WTC11 (cell line): ENCODE measurements around the gene ZBTB43. TPM values are rescaled to one million over a fixed set of nuclear protein-coding genes. Genes with fewer than 3 reads are reported as not detected.
"Not testable (repeated sequence)": the region's sequence is repeated elsewhere in the genome, so short reads cannot be mapped to it uniquely, and the experiment has no call there.

Experiments
- ATAC-seq: fragments of 200-7000 bp; cut with Tn5 transposase; 2 replicates; pipeline ENCODE4 v1.10.0; 2021; ENCODE audit warnings: mild to moderate bottlenecking, moderate library complexity
- CTCF ChIA-PET: fragments of 300-600 bp; sonication (Branson Sonifier 250); formaldehyde crosslinking; loops from one replicate; lab custom pipeline; 2021; ENCODE audit warnings: antibody characterized with exemption; lab: Charles Lee
- POLR2A ChIA-PET: fragments of 350-600 bp; sonication (Branson Sonifier 250); formaldehyde crosslinking; loops from one replicate; lab custom pipeline; 2021; ENCODE audit warnings: antibody characterized with exemption; lab: Charles Lee
- DNase-seq: peaks from one replicate; pipeline ENCODE4 v3.0.0; 2021; ENCODE audit warnings: low spot score
- H3K27ac Mint-ChIP-seq: 2 replicates; pipeline ENCODE4 v1.8.0; 2021; ENCODE audit warnings: mixed read lengths
- H3K27me3 Mint-ChIP-seq: 2 replicates; pipeline ENCODE4 v1.8.0; 2021; ENCODE audit warnings: low read depth, mild to moderate bottlenecking, moderate library complexity, mixed read lengths
- H3K36me3 Mint-ChIP-seq: 2 replicates; pipeline ENCODE4 v1.8.0; 2021; ENCODE audit warnings: mixed read lengths
- H3K4me1 Mint-ChIP-seq: 2 replicates; pipeline ENCODE4 v1.8.0; 2022; ENCODE audit warnings: mixed read lengths
- H3K4me3 Mint-ChIP-seq: 2 replicates; pipeline ENCODE4 v1.8.0; 2021; ENCODE audit warnings: mild to moderate bottlenecking, moderate library complexity, mixed read lengths
- H3K9me3 Mint-ChIP-seq: 2 replicates; pipeline ENCODE4 v1.8.0; 2021; ENCODE audit warnings: mixed read lengths
- CDX4 ChIP-seq: fragments of 250-450 bp; sonication (Bioruptor Pico); IDR thresholded peaks from 2 replicates; pipeline ENCODE4 v1.9.0; 2021; ENCODE audit warnings: moderate library complexity, mild to moderate bottlenecking, inconsistent platforms, borderline replicate concordance
- CREM ChIP-seq: sonication (generic); formaldehyde crosslinking; IDR thresholded peaks from 2 replicates; pipeline ENCODE4 v1.8.1; 2022; ENCODE audit warnings: mild to moderate bottlenecking, missing genetic modification reagents, moderate library complexity
- ELF4 ChIP-seq: sonication (generic); formaldehyde crosslinking; IDR thresholded peaks from 2 replicates; pipeline ENCODE4 v1.8.1; 2022; ENCODE audit warnings: low read depth, mild to moderate bottlenecking, moderate library complexity, missing genetic modification reagents
- ERG ChIP-seq: fragments of 250-450 bp; sonication (Bioruptor Pico); IDR thresholded peaks from 2 replicates; pipeline ENCODE4 v1.8.0; 2021; ENCODE audit warnings: mild to moderate bottlenecking
- FOXK1 ChIP-seq: sonication (generic); formaldehyde crosslinking; IDR thresholded peaks from 2 replicates; pipeline ENCODE4 v1.8.0; 2022; ENCODE audit warnings: mild to moderate bottlenecking, moderate library complexity, missing genetic modification reagents
- GRHL2 ChIP-seq: fragments of 250-450 bp; sonication (Bioruptor Pico); IDR thresholded peaks from 2 replicates; pipeline ENCODE4 v1.8.0; 2022; ENCODE audit warnings: mild to moderate bottlenecking, moderate library complexity; ENCODE audit not compliant: insufficient replicate concordance, severe bottlenecking
- HMGA2 ChIP-seq: fragments of 250-450 bp; sonication (Bioruptor Pico); IDR thresholded peaks from 2 replicates; pipeline ENCODE4 v1.4.0; 2021; ENCODE audit warnings: mild to moderate bottlenecking, moderate library complexity
- HMGXB4 ChIP-seq: sonication (generic); formaldehyde crosslinking; IDR thresholded peaks from 2 replicates; pipeline ENCODE4 v1.8.1; 2023; ENCODE audit warnings: mild to moderate bottlenecking, moderate library complexity, missing genetic modification reagents
- KAT7 ChIP-seq: sonication (generic); formaldehyde crosslinking; IDR thresholded peaks from 2 replicates; pipeline ENCODE4 v1.8.1; 2023; ENCODE audit warnings: missing genetic modification reagents, mild to moderate bottlenecking, borderline replicate concordance
- MXD4 ChIP-seq: fragments of 250-450 bp; sonication (Bioruptor Pico); IDR thresholded peaks from 2 replicates; pipeline ENCODE4 v1.8.0; 2021; ENCODE audit warnings: mild to moderate bottlenecking, moderate library complexity, borderline replicate concordance
- NFATC4 ChIP-seq: fragments of 250-450 bp; sonication (Bioruptor Pico); IDR thresholded peaks from 2 replicates; pipeline ENCODE4 v1.9.0; 2021; ENCODE audit warnings: mild to moderate bottlenecking
- NFYB ChIP-seq: sonication (generic); formaldehyde crosslinking; conservative IDR thresholded peaks from 2 replicates; pipeline ENCODE4 v1.8.0; 2022; ENCODE audit warnings: low read depth, missing genetic modification reagents
- NR2C2 ChIP-seq: sonication (generic); formaldehyde crosslinking; IDR thresholded peaks from 2 replicates; pipeline ENCODE4 v1.8.0; 2022; ENCODE audit warnings: mild to moderate bottlenecking, missing genetic modification reagents
- TCF7 ChIP-seq: sonication (generic); formaldehyde crosslinking; IDR thresholded peaks from 2 replicates; pipeline ENCODE4 v1.8.0; 2022; ENCODE audit warnings: mild to moderate bottlenecking, low read depth, missing genetic modification reagents, moderate library complexity
- TEAD4 ChIP-seq: sonication (generic); formaldehyde crosslinking; IDR thresholded peaks from 2 replicates; pipeline ENCODE4 v1.8.0; 2022; ENCODE audit warnings: mild to moderate bottlenecking, missing genetic modification reagents
- TP53 ChIP-seq: sonication (generic); formaldehyde crosslinking; IDR thresholded peaks from 2 replicates; pipeline ENCODE4 v1.8.1; 2023; ENCODE audit warnings: mild to moderate bottlenecking, missing genetic modification reagents
- ZBTB21 ChIP-seq: sonication (generic); formaldehyde crosslinking; IDR thresholded peaks from 2 replicates; pipeline ENCODE4 v1.8.1; 2023; ENCODE audit warnings: mild to moderate bottlenecking, missing genetic modification reagents, borderline replicate concordance
- ZNF121 ChIP-seq: sonication (generic); formaldehyde crosslinking; IDR thresholded peaks from 2 replicates; pipeline ENCODE4 v1.8.0; 2023; ENCODE audit warnings: missing genetic modification reagents
- ZNF219 ChIP-seq: sonication (generic); formaldehyde crosslinking; IDR thresholded peaks from 2 replicates; pipeline ENCODE4 v1.8.0; 2023; ENCODE audit warnings: missing genetic modification reagents, mild to moderate bottlenecking, borderline replicate concordance
- ZNF232 ChIP-seq: sonication (generic); formaldehyde crosslinking; IDR thresholded peaks from 2 replicates; pipeline ENCODE4 v1.8.0; 2022; ENCODE audit warnings: mild to moderate bottlenecking, missing genetic modification reagents
- total RNA-seq: library from RNA; stranded (reverse); gene quantifications from 3 replicates; pipeline ENCODE4 v1.2.3, GENCODE V29; 2021
- TF ChIP-seq, protein P1 (sequence below): fragments of 250-450 bp; sonication (Bioruptor Pico); IDR thresholded peaks from 2 replicates; pipeline ENCODE4 v1.9.0; 2021; ENCODE audit warnings: mild to moderate bottlenecking
- TF ChIP-seq, protein P2 (sequence below): sonication (generic); formaldehyde crosslinking; IDR thresholded peaks from 2 replicates; pipeline ENCODE4 v1.8.1; 2022; ENCODE audit warnings: low read depth, missing genetic modification reagents, borderline replicate concordance

ZBTB43 gene
- total RNA-seq, 1 experiment from 2014 or later, result 23.8 TPM

- no peaks in the 10 kb centered on the region for H3K27me3 Mint-ChIP-seq
- H3K36me3 Mint-ChIP-seq, result peaks cover 48% of the 10 kb centered on the region
- DNase-seq (no peak), ATAC-seq (no peak)
- H3K9me3 Mint-ChIP-seq, result peaks cover 24% of the 10 kb centered on the region
- ChIA-PET CTCF (no interaction called here), POLR2A (no interaction called here)
- no peak overlapping the region for H3K27ac Mint-ChIP-seq
- TF ChIP-seq ZBTB21 (no peak), TP53 (CRISPR knock-in tag) (no peak), TEAD4 (CRISPR knock-in tag) (no peak), NFYB (CRISPR knock-in tag) (no peak), NFATC4 (no peak), ZNF219 (CRISPR knock-in tag) (no peak), TCF7 (CRISPR knock-in tag) (no peak), FOXK1 (no peak), ZNF232 (CRISPR knock-in tag) (no peak), NR2C2 (CRISPR knock-in tag) (no peak), CDX4 (CRISPR knock-in tag) (no peak), CREM (no peak), HMGXB4 (no peak), HMGA2 (CRISPR knock-in tag) (no peak), MXD4 (no peak), ERG (CRISPR knock-in tag) (no peak)
- TF ChIP-seq, protein P1, sequence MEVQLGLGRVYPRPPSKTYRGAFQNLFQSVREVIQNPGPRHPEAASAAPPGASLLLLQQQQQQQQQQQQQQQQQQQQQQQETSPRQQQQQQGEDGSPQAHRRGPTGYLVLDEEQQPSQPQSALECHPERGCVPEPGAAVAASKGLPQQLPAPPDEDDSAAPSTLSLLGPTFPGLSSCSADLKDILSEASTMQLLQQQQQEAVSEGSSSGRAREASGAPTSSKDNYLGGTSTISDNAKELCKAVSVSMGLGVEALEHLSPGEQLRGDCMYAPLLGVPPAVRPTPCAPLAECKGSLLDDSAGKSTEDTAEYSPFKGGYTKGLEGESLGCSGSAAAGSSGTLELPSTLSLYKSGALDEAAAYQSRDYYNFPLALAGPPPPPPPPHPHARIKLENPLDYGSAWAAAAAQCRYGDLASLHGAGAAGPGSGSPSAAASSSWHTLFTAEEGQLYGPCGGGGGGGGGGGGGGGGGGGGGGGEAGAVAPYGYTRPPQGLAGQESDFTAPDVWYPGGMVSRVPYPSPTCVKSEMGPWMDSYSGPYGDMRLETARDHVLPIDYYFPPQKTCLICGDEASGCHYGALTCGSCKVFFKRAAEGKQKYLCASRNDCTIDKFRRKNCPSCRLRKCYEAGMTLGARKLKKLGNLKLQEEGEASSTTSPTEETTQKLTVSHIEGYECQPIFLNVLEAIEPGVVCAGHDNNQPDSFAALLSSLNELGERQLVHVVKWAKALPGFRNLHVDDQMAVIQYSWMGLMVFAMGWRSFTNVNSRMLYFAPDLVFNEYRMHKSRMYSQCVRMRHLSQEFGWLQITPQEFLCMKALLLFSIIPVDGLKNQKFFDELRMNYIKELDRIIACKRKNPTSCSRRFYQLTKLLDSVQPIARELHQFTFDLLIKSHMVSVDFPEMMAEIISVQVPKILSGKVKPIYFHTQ (CRISPR knock-in tag), result no peak
- no peak overlapping the region for H3K4me3 Mint-ChIP-seq
- no peaks in the 10 kb centered on the region for H3K4me1 Mint-ChIP-seq
Observed at GRCh38 chr9:126813072-126813471, 8.2 kb downstream of the ZBTB43 start.

- Mint-ChIP-seq H3K27me3 (no peaks in the 10 kb centered on the region), H3K4me1 (no peaks in the 10 kb centered on the region)
- ChIA-PET POLR2A (no interaction called here), CTCF (no interaction called here)
- TF ChIP-seq ELF4 (CRISPR knock-in tag) (no peak), ZNF121 (no peak), TCF7 (CRISPR knock-in tag) (no peak), KAT7 (CRISPR knock-in tag) (no peak), GRHL2 (CRISPR knock-in tag) (no peak), FOXK1 (no peak)
- TF ChIP-seq, protein P2, sequence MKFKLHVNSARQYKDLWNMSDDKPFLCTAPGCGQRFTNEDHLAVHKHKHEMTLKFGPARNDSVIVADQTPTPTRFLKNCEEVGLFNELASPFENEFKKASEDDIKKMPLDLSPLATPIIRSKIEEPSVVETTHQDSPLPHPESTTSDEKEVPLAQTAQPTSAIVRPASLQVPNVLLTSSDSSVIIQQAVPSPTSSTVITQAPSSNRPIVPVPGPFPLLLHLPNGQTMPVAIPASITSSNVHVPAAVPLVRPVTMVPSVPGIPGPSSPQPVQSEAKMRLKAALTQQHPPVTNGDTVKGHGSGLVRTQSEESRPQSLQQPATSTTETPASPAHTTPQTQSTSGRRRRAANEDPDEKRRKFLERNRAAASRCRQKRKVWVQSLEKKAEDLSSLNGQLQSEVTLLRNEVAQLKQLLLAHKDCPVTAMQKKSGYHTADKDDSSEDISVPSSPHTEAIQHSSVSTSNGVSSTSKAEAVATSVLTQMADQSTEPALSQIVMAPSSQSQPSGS (CRISPR knock-in tag), result no peak
- TF ChIP-seq, all 79 proteins: peak for 0
- Mint-ChIP-seq H3K27ac (no peak overlapping the region), H3K4me3 (no peak overlapping the region), H3K36me3 (peaks cover 58% of the 10 kb centered on the region), H3K9me3 (peaks cover 34% of the 10 kb centered on the region)
- ATAC-seq, result no peak
- DNase-seq, result no peak
Observed at GRCh38 chr9:126814091-126814490, 9.3 kb downstream of the ZBTB43 start.

GRCh38 chr9:126817615-126818014 is 12.8 kb downstream of the ZBTB43 start:
- H3K27ac Mint-ChIP-seq, ATAC-seq, CTCF ChIA-PET, H3K27me3 Mint-ChIP-seq, H3K4me1 Mint-ChIP-seq, DNase-seq, H3K4me3 Mint-ChIP-seq: not testable (repeated sequence)
- POLR2A ChIA-PET, result interaction anchor here (0.6 kb wide), 1 partner anchor 13 kb away, joined by 3 read pairs; no protein-coding TSS in a partner anchor
- Mint-ChIP-seq H3K36me3 (peaks cover 67% of the 10 kb centered on the region), H3K9me3 (peaks cover 48% of the 10 kb centered on the region)
